PC-3 (cell line): ENCODE measurements around the gene PEX5L. TPM values are rescaled to one million over a fixed set of nuclear protein-coding genes. Genes with fewer than 3 reads are reported as not detected.
A peak's percentile ranks its signal among the peaks of the same experiment; 100 is the strongest.

Experiments used
- ATAC-seq: fragments of 200-7000 bp; cut with Tn5 transposase; 2 replicates; pipeline ENCODE4 v1.9.1; 2020; ENCODE audit warnings: mild to moderate bottlenecking, moderate library complexity
- BruUV-seq: library from RNA; stranded (reverse); fragments of 400-500 nt; replicated peaks from 2 replicates; lab custom pipeline; 2021; lab: Mats Ljungman, UMichigan
- CTCF ChIA-PET: fragments of 300-600 bp; sonication (Branson Sonifier 250); formaldehyde crosslinking; loops from one replicate; lab custom pipeline; 2022; ENCODE audit warnings: antibody characterized with exemption; lab: Charles Lee
- POLR2A ChIA-PET: fragments of 300-600 bp; sonication (Branson Sonifier 250); formaldehyde crosslinking; loops from one replicate; lab custom pipeline; 2022; ENCODE audit warnings: antibody characterized with exemption; ENCODE audit not compliant: unreplicated experiment; lab: Charles Lee
- DNase-seq: peaks from one replicate; pipeline ENCODE4 v3.0.0-alpha.2; 2015
- H2AFZ ChIP-seq: fragments of 300-600 bp; sonication (generic); 2 replicates; pipeline ENCODE4 v1.6.0; 2016; ENCODE audit warnings: antibody characterized with exemption, low read length
- H3F3A ChIP-seq: fragments of 300-600 bp; sonication (generic); one replicate; pipeline ENCODE4 v1.6.0; 2017; ENCODE audit warnings: antibody characterized with exemption, low read length, control low read depth, mild to moderate bottlenecking; ENCODE audit not compliant: unreplicated experiment
- H3K27ac ChIP-seq: fragments of 300-600 bp; sonication (generic); 2 replicates; pipeline ENCODE4 v1.5.1; 2016; ENCODE audit warnings: mild to moderate bottlenecking, low read length
- H3K27me3 ChIP-seq: fragments of 300-600 bp; sonication (generic); 2 replicates; pipeline ENCODE4 v1.6.1; 2016; ENCODE audit warnings: low read length, mixed read lengths
- H3K36me3 ChIP-seq: fragments of 300-600 bp; sonication (generic); 2 replicates; pipeline ENCODE4 v1.6.1; 2016; ENCODE audit warnings: low read depth, mixed run types, low read length, mixed read lengths
- H3K4me1 ChIP-seq: fragments of 300-600 bp; sonication (generic); 2 replicates; pipeline ENCODE4 v1.5.1; 2016; ENCODE audit warnings: low read length; ENCODE audit not compliant: insufficient read depth
- H3K4me2 ChIP-seq: fragments of 300-600 bp; sonication (generic); 2 replicates; pipeline ENCODE4 v1.6.0; 2016; ENCODE audit warnings: low read length
- H3K4me3 ChIP-seq: fragments of 300-600 bp; sonication (generic); 2 replicates; pipeline ENCODE4 v1.5.1; 2016; ENCODE audit warnings: mild to moderate bottlenecking, low read length, mixed read lengths
- H3K79me2 ChIP-seq: fragments of 300-600 bp; sonication (generic); 2 replicates; pipeline ENCODE4 v1.6.1; 2017; ENCODE audit warnings: low read length, mixed read lengths
- H3K9ac ChIP-seq: fragments of 300-600 bp; sonication (generic); 2 replicates; pipeline ENCODE4 v1.6.0; 2016; ENCODE audit warnings: mild to moderate bottlenecking, low read length
- H3K9me2 ChIP-seq: fragments of 300-600 bp; sonication (generic); replicated peaks from 2 replicates; pipeline ENCODE4 v1.6.1; 2016; ENCODE audit warnings: mixed run types, low read length, mixed read lengths
- H3K9me3 ChIP-seq: fragments of 300-600 bp; sonication (generic); 2 replicates; pipeline ENCODE4 v1.6.1; 2016; ENCODE audit warnings: low read length, mixed read lengths
- H4K20me1 ChIP-seq: fragments of 300-600 bp; sonication (generic); 2 replicates; pipeline ENCODE4 v1.6.1; 2016; ENCODE audit warnings: low read length, mixed read lengths
- CTCF ChIP-seq: fragments of 300-600 bp; sonication (generic); conservative IDR thresholded peaks from 2 replicates; pipeline ENCODE4 v1.5.1; 2017; ENCODE audit warnings: antibody characterized with exemption, low read depth, mild to moderate bottlenecking, low read length
- EZH2 ChIP-seq: fragments of 300-600 bp; sonication (generic); IDR thresholded peaks from one replicate; pipeline ENCODE4 v1.6.1; 2017; ENCODE audit warnings: antibody characterized with exemption, mild to moderate bottlenecking, low read length; ENCODE audit not compliant: unreplicated experiment
- EZH2phosphoT487 ChIP-seq: fragments of 300-600 bp; sonication (generic); IDR thresholded peaks from 2 replicates; pipeline ENCODE4 v1.6.1; 2018; ENCODE audit warnings: mild to moderate bottlenecking, antibody characterized with exemption, low read length, borderline replicate concordance
- intact Hi-C: fragments of 100-400 bp; cut with micrococcal nuclease; formaldehyde crosslinking; loops from 2 replicates; pipeline ENCODE4 v1.9.0; 2023
- total RNA-seq: library from RNA; depleted of rRNA; stranded (reverse); fragments of >200 nt; gene quantifications from 2 replicates; pipeline ENCODE4 v1.2.3, GENCODE V29; 2014

The PEX5L gene
- total RNA-seq, 1 experiment from 2014 or later: 0.69 TPM

DNA sequence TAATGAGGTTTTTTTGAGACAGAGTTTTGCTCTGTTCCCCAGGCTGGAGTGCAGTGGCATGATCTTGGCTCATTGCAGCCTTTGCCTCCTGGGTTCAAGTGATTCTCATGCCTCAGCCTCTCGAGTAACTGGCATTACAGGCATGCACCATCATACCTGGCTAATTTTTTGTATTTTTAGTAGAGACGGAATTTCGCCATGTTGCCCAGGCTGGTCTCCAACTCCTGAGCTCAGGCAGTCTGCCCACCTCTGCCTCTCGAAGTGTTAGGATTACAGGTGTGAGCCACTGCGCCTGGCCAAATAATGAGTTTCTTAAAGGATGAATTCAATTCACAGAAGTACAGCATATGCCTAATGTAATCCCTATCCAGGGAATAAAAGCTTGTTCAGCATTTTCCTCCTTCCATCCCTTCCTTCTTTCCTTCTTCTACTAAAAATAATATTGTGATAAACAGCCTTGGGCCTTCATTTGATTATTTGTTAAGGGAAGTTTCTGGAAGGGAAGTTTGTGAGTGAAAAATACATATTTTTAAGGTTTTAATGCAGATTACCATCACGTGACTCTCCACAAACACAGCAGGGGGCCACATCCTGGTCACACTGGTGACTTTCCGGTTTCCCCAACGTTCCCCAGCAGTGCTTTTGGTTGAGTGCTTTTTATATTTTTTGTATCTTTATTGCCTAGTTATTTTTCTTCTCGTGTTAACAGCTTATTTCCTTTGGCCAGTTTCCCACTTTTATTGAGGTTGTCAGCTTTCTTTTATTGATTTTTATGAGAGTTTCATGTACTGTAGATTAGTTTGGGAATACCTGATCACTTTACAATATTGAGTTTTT lies 267.1 kb downstream of the PEX5L start:
- Histone ChIP-seq H3K27me3 (no peaks in the 10 kb centered on the region), H3K4me1 (peaks cover 18% of the 10 kb centered on the region), H3K9ac (no peak overlapping the region), H3K9me2 (no peaks in the 10 kb centered on the region), H3K4me3 (no peak overlapping the region), H3K27ac (no peak overlapping the region), H3K9me3 (no peaks in the 10 kb centered on the region), H3K79me2 (no peaks in the 10 kb centered on the region), H2AFZ (no peak overlapping the region), H3K36me3 (peaks cover 25% of the 10 kb centered on the region), H3F3A (no peaks in the 10 kb centered on the region), H3K4me2 (no peak overlapping the region), H4K20me1 (no peaks in the 10 kb centered on the region)
- POLR2A ChIA-PET: interaction anchor here (1.0 kb wide), 1 partner anchor 1332 kb away, joined by 3 read pairs; no protein-coding TSS in a partner anchor
- DNase-seq: no peak
- TF ChIP-seq EZH2 (no peak), CTCF (no peak), EZH2phosphoT487 (no peak)
- intact Hi-C loops: loop anchor here (5.0 kb wide), 1 partner anchor 908 kb away; the partner anchor contains the start of gene CCDC39
- BruUV-seq: no TSS peak
- CTCF ChIA-PET: no interaction called here
- 0 out of 2 replicates have a peak, but pooled peaks have one; percentile 13 for ATAC-seq

DNA sequence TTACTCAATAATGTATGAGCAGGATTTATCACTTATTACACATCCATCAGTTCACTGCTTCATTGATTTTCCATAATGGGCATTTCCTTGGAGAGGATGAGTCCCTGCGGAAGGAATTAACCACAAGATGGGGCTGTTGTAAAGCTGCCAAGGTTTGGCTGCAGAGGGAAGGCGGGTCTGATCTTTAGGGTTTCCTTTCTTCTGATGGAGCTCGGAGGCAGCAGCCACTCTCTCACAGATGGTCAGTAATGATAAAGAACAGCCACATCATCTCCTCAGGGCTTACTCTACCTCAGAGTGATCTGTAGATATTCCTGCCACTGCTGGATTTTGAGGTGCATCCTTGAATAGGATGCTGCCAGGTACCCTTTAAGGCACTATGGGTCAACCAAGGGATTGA lies 268.7 kb downstream of the PEX5L start:
- BruUV-seq: no TSS peak
- H3K9me2 ChIP-seq: no peaks in the 10 kb centered on the region
- ATAC-seq: peak; percentile 83
- no peaks in the 10 kb centered on the region for H3K79me2 ChIP-seq
- H3K4me1 ChIP-seq: peaks cover 18% of the 10 kb centered on the region
- H3K4me3 ChIP-seq: no peak overlapping the region
- peaks cover 12% of the 10 kb centered on the region for H3K36me3 ChIP-seq
- H3K27me3 ChIP-seq: no peaks in the 10 kb centered on the region
- H3K4me2 ChIP-seq: peak overlapping the region; percentile 27; the same call in 1 of the 2 replicates
- intact Hi-C loops: loop anchor here (1.0 to 5.0 kb wide), 3 partner anchors 161 to 909 kb away; partner anchors contain the start of gene CCDC39
- ChIA-PET CTCF (interaction anchor here (0.6 kb wide), 4 partner anchors 43 to 833 kb away, joined by 3 to 5 read pairs (median 4); no protein-coding TSS in a partner anchor), POLR2A (interaction anchor here (0.5 kb wide), 1 partner anchor 114 kb away, joined by 7 read pairs; no protein-coding TSS in a partner anchor)
- no peaks in the 10 kb centered on the region for H4K20me1 ChIP-seq
- H2AFZ ChIP-seq: no peak overlapping the region
- peak; percentile 90 for DNase-seq
- H3K9me3 ChIP-seq: no peaks in the 10 kb centered on the region
- no peaks in the 10 kb centered on the region for H3F3A ChIP-seq
- peak; percentile 87 for TF ChIP-seq CTCF
- no peak for TF ChIP-seq EZH2phosphoT487
- H3K27ac ChIP-seq: no peak overlapping the region
- H3K9ac ChIP-seq: no peak overlapping the region
